Measurements from ENCODE around the gene PAPLN. TPM values are rescaled to one million over a fixed set of nuclear protein-coding genes. Genes with fewer than 3 reads are reported as not detected.

The PAPLN gene
- total RNA-seq, 1 experiment from 2014 or later = 9.6 TPM

DNA sequence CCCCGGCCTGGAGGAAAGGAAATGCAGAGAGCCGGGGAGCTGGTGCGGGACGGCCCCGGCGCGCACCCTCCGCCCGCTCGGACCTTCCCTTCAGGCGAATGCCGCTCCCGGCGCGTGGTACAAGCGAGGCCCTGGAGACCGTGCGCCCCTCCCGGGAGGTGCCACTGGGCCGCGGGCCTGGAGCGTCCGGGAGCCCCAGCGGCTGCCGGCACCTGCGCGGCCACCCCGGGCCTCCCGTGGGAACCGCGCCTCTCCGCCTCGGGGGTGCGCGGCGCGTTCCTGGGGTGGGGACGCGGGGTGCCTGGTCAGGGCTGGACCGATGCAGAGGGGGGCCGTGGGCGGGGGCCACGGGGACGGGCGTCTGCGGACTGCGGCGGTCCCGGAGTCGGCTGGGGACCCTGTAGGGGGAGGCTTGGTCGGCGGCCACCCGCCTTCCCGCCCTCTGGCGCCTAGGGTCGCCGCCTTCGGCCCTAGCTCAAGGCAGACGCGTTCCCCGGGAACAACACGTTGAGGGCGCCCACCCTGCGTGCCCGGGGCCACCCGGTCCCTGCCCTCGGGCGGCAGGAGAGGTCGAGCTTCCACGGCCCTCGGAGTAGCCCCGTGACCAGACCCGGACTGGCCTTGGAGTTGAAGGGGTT lies 599 bp downstream of the PAPLN start:
- no peaks in the 10 kb centered on the region for H3K9me2 ChIP-seq (ENCODE audit: insufficient read depth)
- H3K79me2 ChIP-seq (ENCODE audit: insufficient read depth, low read length) = no peaks in the 10 kb centered on the region
- POLR2A ChIA-PET = no interaction called here
- peaks cover 9 to 18% of the 10 kb centered on the region in 2 experiments for H3K4me1 ChIP-seq (ENCODE audit: control insufficient read depth in 1 of 2, insufficient read depth in 2 of 2, low read length in 2 of 2)
- H3K27ac ChIP-seq (ENCODE audit: low read depth, low read length) = peak overlapping the region; percentile 59; the same call in 1 of the 2 replicates
- BruUV-seq (replicated peaks) = no TSS peak
- intact Hi-C loops (cut with micrococcal nuclease) = no loop called here
- no peaks in the 10 kb centered on the region for H3K36me3 ChIP-seq (ENCODE audit: control insufficient read depth in 1 of 2, insufficient read depth in 2 of 2, low read length in 2 of 2)
- peak overlapping the region; percentile 24 for H2AFZ ChIP-seq (ENCODE audit: low read depth, low read length, poor library complexity, severe bottlenecking)
- H4K20me1 ChIP-seq (ENCODE audit: insufficient read depth) = no peaks in the 10 kb centered on the region
- ATAC-seq = peak; percentile 66
- peak overlapping the region; percentile 63 to 75 for H3K4me3 ChIP-seq (replicated peaks in 1 of 2; ENCODE audit: low read depth in 1 of 2, low read length in 2 of 2)
- TF ChIP-seq EZH2phosphoT487 (IDR thresholded peaks at IDR 0.05; ENCODE audit: borderline replicate concordance) (no peak), ELF1 (IDR thresholded peaks at IDR 0.05; ENCODE audit: borderline replicate concordance, low read depth) (no peak), JUND (IDR thresholded peaks at IDR 0.05) (no peak), TCF7L2 (IDR thresholded peaks at IDR 0.05; ENCODE audit: borderline replicate concordance, extremely low read depth, insufficient read depth, insufficient read length) (no peak), SP1 (IDR thresholded peaks at IDR 0.05; ENCODE audit: low read depth) (no peak), CEBPB (IDR thresholded peaks at IDR 0.05; ENCODE audit: low read depth) (no peak), EGR1 (IDR thresholded peaks at IDR 0.05; ENCODE audit: low read depth) (no peak), SRF (IDR thresholded peaks at IDR 0.05; ENCODE audit: low read depth) (no peak)
- TF ChIP-seq, protein P1, sequence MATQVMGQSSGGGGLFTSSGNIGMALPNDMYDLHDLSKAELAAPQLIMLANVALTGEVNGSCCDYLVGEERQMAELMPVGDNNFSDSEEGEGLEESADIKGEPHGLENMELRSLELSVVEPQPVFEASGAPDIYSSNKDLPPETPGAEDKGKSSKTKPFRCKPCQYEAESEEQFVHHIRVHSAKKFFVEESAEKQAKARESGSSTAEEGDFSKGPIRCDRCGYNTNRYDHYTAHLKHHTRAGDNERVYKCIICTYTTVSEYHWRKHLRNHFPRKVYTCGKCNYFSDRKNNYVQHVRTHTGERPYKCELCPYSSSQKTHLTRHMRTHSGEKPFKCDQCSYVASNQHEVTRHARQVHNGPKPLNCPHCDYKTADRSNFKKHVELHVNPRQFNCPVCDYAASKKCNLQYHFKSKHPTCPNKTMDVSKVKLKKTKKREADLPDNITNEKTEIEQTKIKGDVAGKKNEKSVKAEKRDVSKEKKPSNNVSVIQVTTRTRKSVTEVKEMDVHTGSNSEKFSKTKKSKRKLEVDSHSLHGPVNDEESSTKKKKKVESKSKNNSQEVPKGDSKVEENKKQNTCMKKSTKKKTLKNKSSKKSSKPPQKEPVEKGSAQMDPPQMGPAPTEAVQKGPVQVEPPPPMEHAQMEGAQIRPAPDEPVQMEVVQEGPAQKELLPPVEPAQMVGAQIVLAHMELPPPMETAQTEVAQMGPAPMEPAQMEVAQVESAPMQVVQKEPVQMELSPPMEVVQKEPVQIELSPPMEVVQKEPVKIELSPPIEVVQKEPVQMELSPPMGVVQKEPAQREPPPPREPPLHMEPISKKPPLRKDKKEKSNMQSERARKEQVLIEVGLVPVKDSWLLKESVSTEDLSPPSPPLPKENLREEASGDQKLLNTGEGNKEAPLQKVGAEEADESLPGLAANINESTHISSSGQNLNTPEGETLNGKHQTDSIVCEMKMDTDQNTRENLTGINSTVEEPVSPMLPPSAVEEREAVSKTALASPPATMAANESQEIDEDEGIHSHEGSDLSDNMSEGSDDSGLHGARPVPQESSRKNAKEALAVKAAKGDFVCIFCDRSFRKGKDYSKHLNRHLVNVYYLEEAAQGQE (IDR thresholded peaks at IDR 0.05; ENCODE audit: low read depth) = no peak
- CTCF ChIA-PET = interaction anchor here (1.0 kb wide), 1 partner anchor 65 kb away, joined by 4 read pairs; no protein-coding TSS in a partner anchor
- peak overlapping the region; percentile 72 for H3K9ac ChIP-seq (ENCODE audit: low read length)
- peak overlapping the region; percentile 98 for H3K4me2 ChIP-seq (ENCODE audit: low read length)
- H3K27me3 ChIP-seq (ENCODE audit: insufficient read depth, low read length) = 0 out of 2 replicates have a peak, but pooled peaks cover 14% of the 10 kb centered on the region
- no peak for DNase-seq (ENCODE audit: low read depth, low spot score)
- H3K9me3 ChIP-seq (ENCODE audit: control insufficient read depth in 1 of 2, insufficient read depth in 1 of 2, low read depth in 1 of 2, low read length in 2 of 2) = no peaks in the 10 kb centered on the region
- RAD21 ChIA-PET (ENCODE audit: low non-redundant PET in 1 of 2, low total read pairs in 2 of 2, uncharacterized antibody in 2 of 2, unreplicated experiment in 2 of 2) = no interaction called here
